Stimulated activated CD8-positive, alpha-beta memory T cell treated with anti-CD3 and anti-CD28 coated beads, Interleukin-2, amount 100 ng/mL, for 1 hour (primary cell): ENCODE results near the gene SGTA.

ENCODE experiments used
- DNase-seq, 2 donors: peaks; one replicate each; pipeline ENCODE4 v3.0.0-alpha.2; 2020; ENCODE audit warnings: low read depth in 2 of 2

SGTA gene

DNA sequence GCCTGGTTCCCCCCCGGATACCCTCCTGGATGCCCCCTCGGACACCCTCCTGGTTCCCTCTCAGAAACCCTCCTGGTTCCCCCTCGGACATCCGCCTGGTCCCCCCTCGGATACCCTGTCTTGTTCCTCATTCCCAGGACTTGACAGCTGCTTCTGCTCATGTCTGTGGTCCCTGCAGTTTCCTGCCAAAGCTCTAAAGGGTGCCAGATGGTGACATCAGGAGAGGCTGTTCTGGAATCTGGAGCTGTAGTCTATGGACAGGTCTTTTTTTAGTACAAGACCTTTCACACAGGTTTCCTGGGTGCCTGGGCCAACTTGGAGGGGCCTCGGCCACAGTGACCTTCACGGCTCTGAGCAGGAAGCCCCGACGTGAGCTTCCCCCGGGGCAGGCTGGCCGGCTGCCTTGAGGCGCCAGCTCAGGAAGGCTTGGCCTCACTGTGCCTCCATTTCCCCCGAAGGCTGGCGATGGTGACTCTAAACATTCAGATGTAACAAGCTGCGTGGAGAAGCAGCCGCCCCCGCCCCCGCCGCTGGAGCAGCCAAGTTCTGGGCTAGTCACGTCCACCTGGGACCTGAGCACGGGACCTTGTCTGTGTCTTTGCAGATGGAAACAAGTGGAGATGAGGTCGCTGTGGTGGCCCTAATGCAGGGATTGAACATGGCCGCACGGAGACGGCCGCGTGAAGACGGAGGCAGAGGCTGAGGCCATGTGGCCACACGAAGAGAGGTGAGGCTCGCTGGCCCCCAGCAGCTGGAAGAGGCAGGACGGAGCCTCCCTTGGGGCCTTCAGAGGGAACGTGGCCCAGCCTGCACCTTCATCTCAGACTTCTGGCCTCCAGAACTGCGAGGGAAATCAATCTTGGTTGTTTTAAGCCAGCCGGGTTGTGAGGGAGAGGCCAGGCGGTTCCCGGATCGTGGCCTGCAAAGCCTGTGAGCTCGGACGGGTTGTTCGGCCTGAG, 12.7 kb downstream of the SGTA start:
- no peak for DNase-seq

- DNase-seq = no peak
These were observed 13.9 kb downstream of the SGTA start for GRCh38 chr19:2769218-2769617.

GRCh38 chr19:2768365-2769132, 14.5 kb downstream of the SGTA start:
- DNase-seq = no peak

GRCh38 chr19:2767688-2768087, 15.4 kb downstream of the SGTA start:
- DNase-seq = no peak

- DNase-seq = no peak
These were observed 16.3 kb downstream of the SGTA start for GRCh38 chr19:2766594-2767372.

DNA sequence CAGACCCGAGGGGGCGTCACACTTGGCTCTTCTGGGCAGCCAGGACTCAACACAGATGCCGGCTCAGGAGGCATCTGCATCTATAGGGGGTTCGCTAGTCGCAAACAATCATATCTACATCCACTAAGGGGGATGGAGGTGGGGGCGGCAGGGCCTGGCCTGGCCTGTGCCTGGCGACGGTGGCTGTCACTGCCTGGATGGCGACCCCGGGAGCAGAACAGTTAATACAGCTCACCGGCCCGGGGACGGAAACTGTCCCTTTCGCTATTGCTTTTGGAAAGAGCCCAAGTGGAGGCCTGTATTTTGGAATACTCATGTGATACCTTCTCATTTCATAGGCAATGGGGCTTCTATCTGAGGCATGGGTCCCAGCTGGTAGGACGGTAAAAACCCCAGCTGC, 17.7 kb downstream of the SGTA start:
- no peak for DNase-seq

DNA sequence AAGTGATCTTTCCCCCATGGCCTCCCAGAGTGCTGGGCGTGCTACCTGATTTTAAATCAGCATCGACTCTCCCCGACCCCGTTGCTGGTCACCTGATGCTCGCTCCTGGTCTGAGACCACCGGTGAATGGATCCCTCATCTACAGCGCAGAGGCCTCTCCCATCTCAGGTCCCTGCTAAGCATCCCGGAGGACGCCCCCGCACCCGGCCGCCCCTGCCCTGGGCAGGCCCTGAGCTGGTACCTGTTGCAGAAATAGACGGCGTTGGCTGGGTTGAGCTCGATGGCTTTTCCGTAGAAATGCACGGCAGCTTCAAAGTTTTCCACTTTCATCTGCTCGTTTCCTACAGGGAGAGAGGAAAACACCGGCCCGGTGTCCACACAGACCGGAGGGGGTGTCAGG, 18.1 kb downstream of the SGTA start:
- no peak for DNase-seq

GRCh38 chr19:2763687-2764086, 19.4 kb downstream of the SGTA start:
- no peak for DNase-seq

GRCh38 chr19:2762783-2763496, 20.1 kb downstream of the SGTA start:
- no peak for DNase-seq

- DNase-seq = no peak
These were observed 20.9 kb downstream of the SGTA start for GRCh38 chr19:2761876-2762782.

DNA sequence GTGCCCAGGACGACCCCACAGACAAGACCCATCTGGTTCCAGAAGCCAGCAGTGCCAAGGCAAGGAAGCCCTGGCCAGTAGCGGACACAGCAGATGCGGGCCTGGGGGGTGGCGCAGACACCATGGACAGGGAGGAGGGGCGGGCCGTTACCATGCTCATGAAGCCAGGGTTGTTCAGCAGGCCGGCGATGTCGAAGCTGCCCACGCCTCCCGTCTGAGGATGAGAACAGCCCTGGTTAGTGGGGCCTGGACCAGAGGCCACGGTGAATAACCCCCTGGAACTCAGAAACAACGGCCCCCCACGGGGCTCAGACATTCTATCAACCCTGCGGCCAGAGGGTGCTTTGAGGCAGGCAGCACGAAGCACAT, 21.8 kb downstream of the SGTA start:
- DNase-seq = no peak

DNA sequence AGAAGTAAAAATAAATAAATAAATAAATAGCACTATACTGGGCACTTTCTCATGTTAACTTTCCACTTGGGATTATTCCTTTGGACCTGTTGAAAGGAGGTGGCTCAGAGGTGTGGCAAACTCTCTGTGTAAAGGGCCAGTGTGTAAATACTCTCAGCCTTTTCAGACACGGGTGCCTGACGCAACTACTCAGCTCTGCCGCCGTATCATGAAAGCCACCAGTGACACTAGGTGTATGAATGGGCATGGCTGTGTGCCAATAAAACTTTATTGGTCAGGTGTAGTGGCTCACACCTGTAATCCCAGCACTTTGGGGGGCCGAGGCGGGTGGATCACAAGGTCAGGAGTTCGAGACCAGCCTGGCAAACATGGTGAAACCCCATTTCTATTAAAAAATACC, 23.1 kb downstream of the SGTA start:
- no peak for DNase-seq

GRCh38 chr19:2759362-2759761, 23.7 kb downstream of the SGTA start:
- no peak for DNase-seq

- no peak for DNase-seq
These were observed 24.3 kb downstream of the SGTA start for GRCh38 chr19:2758601-2759313.

DNA sequence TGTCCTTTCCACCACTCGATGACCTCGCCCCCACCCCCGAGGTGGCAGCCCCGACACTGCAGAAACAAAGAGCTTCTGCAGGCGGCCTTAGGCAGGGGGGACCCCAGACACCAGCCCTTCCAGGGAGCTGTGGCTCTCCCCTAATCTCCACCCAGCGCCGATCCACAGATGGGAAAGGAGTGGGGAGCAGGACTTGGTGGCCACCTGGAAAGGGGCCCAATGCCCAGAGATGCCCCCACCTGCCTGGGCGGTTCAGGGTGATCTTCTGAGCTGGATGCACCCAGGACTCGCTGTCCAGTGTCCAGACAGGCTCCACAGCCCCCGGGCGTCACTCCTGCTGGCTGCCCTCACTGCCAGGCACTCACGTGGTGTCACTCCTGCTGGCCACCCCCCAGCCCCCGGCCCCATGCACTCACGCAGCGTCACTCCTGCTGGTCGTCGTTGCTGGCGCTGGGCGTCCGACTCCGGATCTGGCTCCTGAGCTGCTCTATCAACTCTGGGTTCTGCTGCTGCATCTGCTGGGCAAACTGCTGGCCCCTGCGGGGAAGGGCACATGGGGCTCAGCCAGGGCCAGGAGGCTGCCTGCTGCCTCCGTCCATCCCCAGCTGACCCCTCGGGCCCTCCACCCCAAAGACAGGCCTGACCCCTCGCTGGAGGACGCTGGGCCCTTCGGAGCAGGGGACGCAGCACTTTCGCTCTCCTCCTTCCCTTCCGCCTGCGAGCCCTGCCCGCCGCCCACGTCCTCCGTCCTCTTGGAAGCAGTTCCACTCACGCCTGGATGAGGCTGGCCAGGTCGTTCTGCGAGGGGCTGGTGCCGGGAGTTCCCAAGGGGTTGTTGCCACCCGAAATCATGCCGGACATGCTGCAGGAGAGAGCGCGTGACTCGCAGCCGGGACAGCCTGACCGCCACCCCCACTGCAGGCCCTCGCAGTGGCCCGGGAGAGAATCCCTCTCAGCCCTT, 25.9 kb downstream of the SGTA start:
- no peak for DNase-seq

DNA sequence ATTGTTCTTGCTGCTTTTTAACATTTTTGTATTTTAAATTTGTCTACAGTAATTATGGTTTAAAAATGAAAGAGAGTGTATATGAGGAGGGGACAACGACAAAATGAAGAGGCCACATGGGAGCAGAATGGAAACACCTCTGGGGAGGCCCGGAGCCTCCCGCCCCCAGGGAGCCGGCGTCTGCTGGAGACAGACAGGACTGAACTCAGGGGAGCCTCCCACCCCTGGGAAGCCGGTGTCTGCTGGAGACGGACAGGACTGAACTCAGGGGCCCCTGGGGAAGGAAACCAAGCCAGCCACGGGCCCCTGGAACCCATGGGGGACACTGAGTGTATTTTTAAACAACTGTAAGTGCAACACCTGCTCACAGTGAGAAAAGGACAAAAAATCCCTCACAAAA, 26.6 kb downstream of the SGTA start:
- DNase-seq = no peak

- DNase-seq = no peak
These were observed 27.3 kb downstream of the SGTA start for GRCh38 chr19:2755811-2756210.

DNA sequence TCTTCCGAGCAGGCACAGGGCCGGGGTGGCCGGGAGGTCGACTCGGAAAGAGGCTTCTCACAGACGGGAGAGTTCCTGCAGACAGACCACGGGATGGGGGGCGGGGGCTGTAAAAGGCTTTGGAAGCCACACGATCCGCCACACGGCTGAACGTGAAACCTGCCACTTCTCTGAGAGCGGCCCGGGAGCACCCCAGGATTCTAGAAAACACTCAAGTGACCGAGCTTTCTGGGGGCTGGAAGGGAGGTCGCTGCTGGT, 27.7 kb downstream of the SGTA start:
- DNase-seq = no peak
